ENCODE measurements around the gene PARVB.
"Not testable (repeated sequence)": the region's sequence is repeated elsewhere in the genome, so short reads cannot be mapped to it uniquely, and the experiment has no call there.

The PARVB gene

GRCh38 chr22:44098021-44098739 lies 74.1 kb downstream of the PARVB start:
- Histone ChIP-seq H3K27me3 (ENCODE audit: control insufficient read depth, insufficient read depth, low read length) (no peaks in the 10 kb centered on the region), H3K4me3 (ENCODE audit: low read length) (no peak overlapping the region), H3K9ac (ENCODE audit: low read length) (no peak overlapping the region), H3K4me1 (ENCODE audit: control insufficient read depth, insufficient read depth, low read length) (no peaks in the 10 kb centered on the region), H3K36me3 (ENCODE audit: control insufficient read depth, insufficient read depth, low read length) (no peaks in the 10 kb centered on the region), H3K9me3 (ENCODE audit: control insufficient read depth, low read length) (no peaks in the 10 kb centered on the region)

- Histone ChIP-seq H3K36me3 (ENCODE audit: control insufficient read depth, insufficient read depth, low read length) (no peaks in the 10 kb centered on the region), H3K9ac (ENCODE audit: low read length) (no peak overlapping the region), H3K9me3 (ENCODE audit: control insufficient read depth, low read length) (no peaks in the 10 kb centered on the region), H3K4me3 (ENCODE audit: low read length) (no peak overlapping the region), H3K27me3 (ENCODE audit: control insufficient read depth, insufficient read depth, low read length) (no peaks in the 10 kb centered on the region), H3K4me1 (ENCODE audit: control insufficient read depth, insufficient read depth, low read length) (no peaks in the 10 kb centered on the region)
These were observed 74.9 kb downstream of the PARVB start for GRCh38 chr22:44098966-44099530.

GRCh38 chr22:44099696-44100095 lies 75.6 kb downstream of the PARVB start:
- no peak overlapping the region for H3K4me3 ChIP-seq (ENCODE audit: low read length)
- no peaks in the 10 kb centered on the region for H3K9me3 ChIP-seq (ENCODE audit: control insufficient read depth, low read length)
- no peaks in the 10 kb centered on the region for H3K36me3 ChIP-seq (ENCODE audit: control insufficient read depth, insufficient read depth, low read length)
- H3K4me1 ChIP-seq (ENCODE audit: control insufficient read depth, insufficient read depth, low read length) = no peaks in the 10 kb centered on the region
- H3K9ac ChIP-seq (ENCODE audit: low read length) = no peak overlapping the region
- no peaks in the 10 kb centered on the region for H3K27me3 ChIP-seq (ENCODE audit: control insufficient read depth, insufficient read depth, low read length)

GRCh38 chr22:44100411-44100810 lies 76.3 kb downstream of the PARVB start:
- no peak overlapping the region for H3K9ac ChIP-seq (ENCODE audit: low read length)
- no peak overlapping the region for H3K4me3 ChIP-seq (ENCODE audit: low read length)
- no peaks in the 10 kb centered on the region for H3K4me1 ChIP-seq (ENCODE audit: control insufficient read depth, insufficient read depth, low read length)
- no peaks in the 10 kb centered on the region for H3K36me3 ChIP-seq (ENCODE audit: control insufficient read depth, insufficient read depth, low read length)
- no peaks in the 10 kb centered on the region for H3K9me3 ChIP-seq (ENCODE audit: control insufficient read depth, low read length)
- no peaks in the 10 kb centered on the region for H3K27me3 ChIP-seq (ENCODE audit: control insufficient read depth, insufficient read depth, low read length)

- Histone ChIP-seq H3K36me3 (ENCODE audit: control insufficient read depth, insufficient read depth, low read length) (no peaks in the 10 kb centered on the region), H3K9ac (ENCODE audit: low read length) (no peak overlapping the region), H3K4me3 (ENCODE audit: low read length) (no peak overlapping the region), H3K9me3 (ENCODE audit: control insufficient read depth, low read length) (no peaks in the 10 kb centered on the region), H3K4me1 (ENCODE audit: control insufficient read depth, insufficient read depth, low read length) (no peaks in the 10 kb centered on the region), H3K27me3 (ENCODE audit: control insufficient read depth, insufficient read depth, low read length) (no peaks in the 10 kb centered on the region)
These were observed 78.0 kb downstream of the PARVB start for GRCh38 chr22:44102121-44102520.

GRCh38 chr22:44102856-44103255 lies 78.8 kb downstream of the PARVB start:
- no peak overlapping the region for H3K9ac ChIP-seq (ENCODE audit: low read length)

GRCh38 chr22:44103735-44104480 lies 79.8 kb downstream of the PARVB start:
- Histone ChIP-seq H3K9ac (ENCODE audit: low read length) (no peak overlapping the region), H3K9me3 (ENCODE audit: control insufficient read depth, low read length) (no peaks in the 10 kb centered on the region), H3K4me3 (ENCODE audit: low read length) (no peak overlapping the region), H3K27me3 (ENCODE audit: control insufficient read depth, insufficient read depth, low read length) (no peaks in the 10 kb centered on the region), H3K4me1 (ENCODE audit: control insufficient read depth, insufficient read depth, low read length) (no peaks in the 10 kb centered on the region), H3K36me3 (ENCODE audit: control insufficient read depth, insufficient read depth, low read length) (no peaks in the 10 kb centered on the region)

More at GRCh38 chr22:44102856-44103255, 78.8 kb downstream of the PARVB start:
- H3K9me3 ChIP-seq (ENCODE audit: control insufficient read depth, low read length) = no peaks in the 10 kb centered on the region
- no peaks in the 10 kb centered on the region for H3K4me1 ChIP-seq (ENCODE audit: control insufficient read depth, insufficient read depth, low read length)
- H3K27me3 ChIP-seq (ENCODE audit: control insufficient read depth, insufficient read depth, low read length) = no peaks in the 10 kb centered on the region
- no peaks in the 10 kb centered on the region for H3K36me3 ChIP-seq (ENCODE audit: control insufficient read depth, insufficient read depth, low read length)
- no peak overlapping the region for H3K4me3 ChIP-seq (ENCODE audit: low read length)

GRCh38 chr22:44107340-44107739 lies 83.2 kb downstream of the PARVB start:
- H3K4me3 ChIP-seq (ENCODE audit: low read length) = no peak overlapping the region
- H3K9ac ChIP-seq (ENCODE audit: low read length) = no peak overlapping the region
- no peaks in the 10 kb centered on the region for H3K27me3 ChIP-seq (ENCODE audit: control insufficient read depth, insufficient read depth, low read length)
- H3K4me1 ChIP-seq (ENCODE audit: control insufficient read depth, insufficient read depth, low read length) = no peaks in the 10 kb centered on the region
- H3K9me3 ChIP-seq (ENCODE audit: control insufficient read depth, low read length) = no peaks in the 10 kb centered on the region
- no peaks in the 10 kb centered on the region for H3K36me3 ChIP-seq (ENCODE audit: control insufficient read depth, insufficient read depth, low read length)

GRCh38 chr22:44108076-44108475 lies 84.0 kb downstream of the PARVB start:
- Histone ChIP-seq H3K27me3 (ENCODE audit: control insufficient read depth, insufficient read depth, low read length) (no peaks in the 10 kb centered on the region), H3K4me3 (ENCODE audit: low read length) (no peak overlapping the region), H3K36me3 (ENCODE audit: control insufficient read depth, insufficient read depth, low read length) (no peaks in the 10 kb centered on the region), H3K4me1 (ENCODE audit: control insufficient read depth, insufficient read depth, low read length) (no peaks in the 10 kb centered on the region), H3K9ac (ENCODE audit: low read length) (no peak overlapping the region), H3K9me3 (ENCODE audit: control insufficient read depth, low read length) (no peaks in the 10 kb centered on the region)

GRCh38 chr22:44108806-44109385 lies 84.8 kb downstream of the PARVB start:
- H3K4me1 ChIP-seq (ENCODE audit: control insufficient read depth, insufficient read depth, low read length) = no peaks in the 10 kb centered on the region
- H3K4me3 ChIP-seq (ENCODE audit: low read length) = no peak overlapping the region
- H3K27me3 ChIP-seq (ENCODE audit: control insufficient read depth, insufficient read depth, low read length) = no peaks in the 10 kb centered on the region
- no peaks in the 10 kb centered on the region for H3K9me3 ChIP-seq (ENCODE audit: control insufficient read depth, low read length)
- H3K36me3 ChIP-seq (ENCODE audit: control insufficient read depth, insufficient read depth, low read length) = no peaks in the 10 kb centered on the region
- no peak overlapping the region for H3K9ac ChIP-seq (ENCODE audit: low read length)

- H3K27me3 ChIP-seq (ENCODE audit: control insufficient read depth, insufficient read depth, low read length) = no peaks in the 10 kb centered on the region
- no peaks in the 10 kb centered on the region for H3K4me1 ChIP-seq (ENCODE audit: control insufficient read depth, insufficient read depth, low read length)
- no peaks in the 10 kb centered on the region for H3K36me3 ChIP-seq (ENCODE audit: control insufficient read depth, insufficient read depth, low read length)
- no peaks in the 10 kb centered on the region for H3K9me3 ChIP-seq (ENCODE audit: control insufficient read depth, low read length)
- no peak overlapping the region for H3K4me3 ChIP-seq (ENCODE audit: low read length)
- H3K9ac ChIP-seq (ENCODE audit: low read length) = no peak overlapping the region
These were observed 85.3 kb downstream of the PARVB start for GRCh38 chr22:44109416-44109815.

GRCh38 chr22:44110656-44111055 lies 86.6 kb downstream of the PARVB start:
- not testable (repeated sequence) for H3K9ac ChIP-seq (ENCODE audit: low read length); H3K4me3 ChIP-seq (ENCODE audit: low read length); H3K9me3 ChIP-seq (ENCODE audit: control insufficient read depth, low read length); H3K27me3 ChIP-seq (ENCODE audit: control insufficient read depth, insufficient read depth, low read length); H3K4me1 ChIP-seq (ENCODE audit: control insufficient read depth, insufficient read depth, low read length); H3K36me3 ChIP-seq (ENCODE audit: control insufficient read depth, insufficient read depth, low read length)

Measured in mucosa of stomach (tissue), 1 donor.